LoVo (cell line): ENCODE data around the gene DGKI.
A peak's percentile ranks its signal among the peaks of the same experiment; 100 is the strongest.

ENCODE experiments used
- DNase-seq: peaks from one replicate; pipeline ENCODE4 v3.0.0-alpha.2; 2016; ENCODE audit warnings: low spot score

DGKI gene

DNA sequence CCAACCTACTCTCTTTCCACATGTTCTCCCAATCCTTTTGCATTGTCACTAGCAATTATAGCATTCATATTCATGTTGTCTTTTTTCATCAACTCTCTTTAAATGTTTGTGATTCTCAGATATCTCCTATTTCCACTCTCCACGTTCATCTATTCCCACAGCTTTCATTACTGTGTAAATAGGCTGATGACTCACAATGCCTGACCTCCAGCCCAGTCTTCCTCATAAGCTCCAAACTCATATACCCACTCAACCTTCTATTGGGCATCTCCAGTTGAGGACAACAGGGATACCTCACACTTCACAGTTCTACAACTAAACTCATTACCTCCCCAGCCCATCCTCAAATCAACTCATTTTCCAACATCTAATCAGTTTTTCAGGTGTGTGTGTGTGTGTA, 194.1 kb downstream of the DGKI start:
- DNase-seq, result no peak

DNA sequence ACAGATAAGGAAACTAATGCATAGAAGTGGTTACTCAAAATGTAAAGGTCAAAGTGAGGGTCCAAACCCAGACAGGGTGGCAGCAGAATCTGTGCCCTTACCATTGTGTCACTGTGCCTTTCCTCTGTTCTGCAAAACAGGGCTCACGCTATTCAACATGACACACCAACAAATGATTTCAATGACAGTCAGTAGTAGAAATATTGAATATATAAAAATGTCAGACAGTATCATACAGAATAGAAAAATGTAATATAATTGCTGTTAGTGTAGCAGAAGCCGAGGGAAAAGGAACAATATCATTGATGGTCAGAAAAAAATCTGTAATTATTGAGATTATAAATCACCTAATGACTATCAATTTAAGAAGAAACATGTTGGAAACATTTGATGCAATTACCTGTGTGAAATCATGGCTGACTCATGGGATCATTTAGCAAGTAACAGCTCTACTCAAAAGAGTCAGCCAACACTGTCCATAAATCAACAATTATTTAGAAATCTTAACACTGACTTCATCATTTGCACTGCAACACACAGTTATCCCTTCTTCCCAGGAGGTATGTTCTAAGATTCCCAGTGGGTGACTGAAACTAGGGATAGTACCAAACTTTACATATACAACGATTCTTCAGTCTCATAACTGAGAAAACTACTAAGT, 198.7 kb downstream of the DGKI start:
- no peak for DNase-seq

DNA sequence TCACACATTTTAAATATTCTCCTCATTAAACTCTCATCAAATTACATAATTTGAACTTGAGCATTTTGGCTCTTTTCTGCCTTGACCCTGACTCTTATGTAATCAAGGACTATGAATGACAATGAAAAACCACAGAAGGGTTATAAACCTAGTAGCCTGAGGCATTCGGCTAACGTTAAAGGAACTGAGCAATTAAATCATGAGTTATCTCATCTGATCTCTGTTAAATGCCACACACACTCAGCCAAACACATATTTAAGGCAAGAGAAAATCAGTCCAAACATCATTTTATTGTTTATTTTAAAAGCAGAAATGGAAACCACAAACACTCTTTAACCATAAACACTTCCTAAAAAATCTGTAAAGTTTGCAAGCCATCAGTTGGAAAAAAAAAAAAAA, 204.3 kb downstream of the DGKI start:
- peak; percentile 20 for DNase-seq

DNA sequence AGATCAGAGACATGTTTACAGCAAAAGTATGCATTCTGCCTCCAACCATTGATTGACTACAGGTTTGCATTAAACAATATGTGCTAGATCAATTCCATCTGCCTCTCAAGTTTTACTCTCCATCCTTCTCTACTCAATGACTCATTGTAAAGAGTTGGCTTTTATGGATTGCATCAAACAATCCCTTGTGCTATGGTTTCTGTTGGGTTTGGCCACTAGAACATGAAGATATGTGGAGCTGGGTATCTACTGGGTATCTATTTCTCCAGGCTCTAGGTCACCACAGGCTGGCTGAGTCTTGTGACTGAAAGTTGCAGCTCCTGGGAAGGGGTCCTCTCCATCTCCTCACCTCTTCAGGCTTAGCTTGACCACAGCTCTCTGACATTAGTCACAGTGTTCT, 204.7 kb downstream of the DGKI start:
- no peak for DNase-seq

DNA sequence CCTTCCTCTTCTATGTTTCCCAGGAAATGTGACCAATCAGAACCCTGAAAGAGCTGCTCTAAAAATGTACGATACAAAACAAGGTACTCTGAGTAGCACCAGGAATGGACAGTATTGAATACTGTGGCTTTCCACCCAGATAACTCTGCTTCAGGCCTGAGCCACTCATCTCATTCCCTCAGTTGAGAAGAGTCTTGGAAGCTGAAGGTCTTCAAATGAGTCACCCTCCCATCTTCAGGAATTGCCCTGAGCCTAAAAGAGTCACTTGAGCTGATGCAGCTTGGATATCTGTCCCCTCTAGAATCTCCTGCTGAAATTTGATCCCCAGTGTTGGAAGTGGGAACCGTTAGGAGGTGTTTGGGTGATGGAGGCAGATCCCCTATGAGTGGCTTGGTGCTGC, 210.4 kb downstream of the DGKI start:
- no peak for DNase-seq

DNA sequence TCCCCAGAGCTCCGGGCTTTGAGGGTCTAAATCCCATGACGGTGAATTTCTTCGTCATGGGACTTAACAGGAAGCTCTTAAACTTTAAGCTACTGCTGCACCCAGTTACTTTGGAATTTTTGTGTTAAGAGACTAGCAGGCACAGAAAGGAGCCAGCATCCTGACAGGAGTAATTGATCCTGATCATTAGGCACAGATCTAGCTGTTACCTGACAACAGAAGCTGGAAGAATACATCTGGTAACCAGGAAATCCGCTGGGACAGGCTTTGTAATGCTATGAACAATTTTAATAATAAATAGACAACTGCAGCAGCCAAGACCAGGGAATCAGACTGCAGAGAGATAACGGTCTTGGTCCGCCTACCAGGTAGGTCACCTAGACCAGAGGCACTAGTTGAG, 210.9 kb downstream of the DGKI start:
- DNase-seq, result no peak

DNA sequence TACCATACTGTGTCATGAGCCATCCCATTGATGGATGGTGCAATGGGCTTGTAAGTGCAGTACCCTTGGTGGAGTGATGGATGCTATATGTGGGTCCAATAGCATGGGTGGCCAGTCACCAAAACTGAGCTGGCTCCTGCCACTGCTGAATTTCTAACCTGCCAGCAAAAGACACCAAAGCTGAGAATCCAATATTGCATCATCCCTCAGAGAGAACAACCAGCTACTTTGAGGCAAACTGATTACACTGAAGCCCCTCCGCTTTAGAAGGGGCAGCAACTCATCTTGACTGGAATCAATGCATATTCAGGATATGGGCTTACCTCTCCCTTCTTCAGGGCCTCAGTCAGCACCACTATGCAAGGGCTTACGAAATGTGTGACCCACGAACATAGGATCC, 211.6 kb downstream of the DGKI start:
- DNase-seq, result no peak

DNA sequence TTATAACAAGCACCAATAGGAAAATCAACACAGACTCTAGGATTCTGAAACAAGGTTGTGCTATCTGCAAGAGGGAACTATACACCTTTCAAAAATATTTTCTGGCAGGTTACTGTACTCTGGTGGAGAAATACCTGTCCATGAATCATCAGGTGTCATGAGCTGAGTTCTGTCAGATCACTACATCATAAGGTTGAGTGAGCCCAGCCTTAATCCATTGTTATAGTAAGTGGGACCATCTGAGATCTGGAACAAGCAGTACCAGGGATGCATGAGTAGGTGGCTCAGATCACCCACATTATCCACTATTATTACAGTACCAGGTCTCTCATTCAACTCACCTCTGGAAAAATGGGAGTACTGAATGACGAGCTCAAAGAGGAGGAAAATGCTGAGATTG, 212.4 kb downstream of the DGKI start:
- DNase-seq, result no peak

DNA sequence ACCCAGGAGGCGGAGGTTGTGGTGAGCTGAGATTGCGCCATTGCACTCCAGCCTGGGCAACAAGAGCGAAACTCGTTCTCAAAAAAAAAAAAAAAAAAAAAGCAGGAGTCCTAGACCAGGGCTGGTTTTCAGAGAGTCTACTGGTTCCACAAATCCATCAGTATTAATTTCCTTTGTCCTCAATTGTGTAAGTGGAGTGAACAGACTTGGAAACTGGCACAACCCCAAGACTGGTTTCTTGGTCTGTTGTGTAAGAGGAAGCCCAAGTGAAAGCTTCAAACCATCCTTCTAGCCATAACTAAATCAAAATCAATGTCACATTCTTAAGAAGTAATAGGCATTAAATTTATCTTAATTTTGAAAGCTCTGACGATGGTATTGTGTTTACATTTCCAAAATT, 213.6 kb downstream of the DGKI start:
- no peak for DNase-seq

DNA sequence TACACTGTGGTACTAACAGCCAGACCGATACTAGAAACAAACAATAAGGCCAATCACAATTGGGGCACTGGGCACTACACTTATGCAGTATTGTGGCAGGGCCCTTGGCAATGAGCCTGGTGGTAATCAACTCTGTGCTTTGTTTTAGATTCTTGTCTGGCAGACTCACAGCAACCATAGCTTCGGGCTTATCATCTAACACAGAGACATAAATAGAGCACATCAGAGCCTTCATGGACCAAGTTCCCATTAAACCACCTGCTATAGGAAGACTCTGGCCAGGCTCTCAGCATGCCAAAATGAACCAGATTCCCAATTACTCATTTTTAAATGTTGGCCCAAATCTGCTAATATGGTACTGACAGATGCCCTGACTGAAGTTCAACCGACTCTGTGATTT, 218.6 kb downstream of the DGKI start:
- no peak for DNase-seq

DNA sequence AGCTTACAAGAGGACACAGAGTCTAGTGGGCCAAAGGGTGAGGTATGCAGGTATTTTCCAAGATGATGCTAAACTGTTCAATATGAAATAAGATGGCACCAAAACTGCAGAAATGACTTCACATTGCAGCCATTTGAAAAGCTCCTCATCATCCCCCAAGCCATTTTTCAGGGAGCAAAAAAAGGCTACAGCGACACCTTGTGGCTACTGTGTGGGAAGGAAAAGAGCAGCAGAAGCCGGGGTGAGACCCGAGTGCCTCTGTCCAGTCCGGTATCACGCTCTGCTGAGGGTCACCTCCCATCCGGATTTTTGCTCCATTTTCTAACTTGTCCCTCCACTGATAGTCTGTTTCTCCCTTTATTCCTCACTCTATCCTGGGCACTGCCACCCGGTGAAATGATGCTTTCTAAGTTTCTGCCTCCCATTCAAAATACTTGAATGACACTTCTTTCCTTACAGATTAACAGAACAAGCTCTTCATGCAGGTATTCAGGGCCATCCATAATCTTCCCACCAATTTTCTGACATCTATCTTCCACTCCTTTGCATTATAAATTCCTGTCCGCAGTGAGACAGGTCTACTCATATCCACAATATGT, 220.2 kb downstream of the DGKI start:
- peak; percentile 51 for DNase-seq

DNA sequence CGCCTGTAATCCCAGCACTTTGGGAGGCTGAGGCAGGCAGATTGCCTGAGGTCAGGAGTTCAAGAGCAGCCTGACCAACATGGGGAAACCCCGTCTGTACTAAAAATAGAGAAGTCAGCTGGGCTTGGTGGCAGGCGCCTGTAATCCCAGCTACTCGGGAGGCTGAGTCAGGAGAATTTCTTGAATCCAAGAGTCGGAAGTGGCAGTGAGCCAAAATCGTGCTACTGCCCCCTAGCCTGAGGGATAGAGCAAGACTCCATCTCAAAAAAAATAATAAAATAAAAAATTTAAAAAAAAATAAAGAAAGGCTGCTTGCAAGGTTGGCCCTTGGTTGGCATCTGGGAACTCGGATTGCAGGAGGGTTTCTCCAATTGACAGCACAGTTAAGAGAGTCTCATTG, 221.6 kb downstream of the DGKI start:
- no peak for DNase-seq

DNA sequence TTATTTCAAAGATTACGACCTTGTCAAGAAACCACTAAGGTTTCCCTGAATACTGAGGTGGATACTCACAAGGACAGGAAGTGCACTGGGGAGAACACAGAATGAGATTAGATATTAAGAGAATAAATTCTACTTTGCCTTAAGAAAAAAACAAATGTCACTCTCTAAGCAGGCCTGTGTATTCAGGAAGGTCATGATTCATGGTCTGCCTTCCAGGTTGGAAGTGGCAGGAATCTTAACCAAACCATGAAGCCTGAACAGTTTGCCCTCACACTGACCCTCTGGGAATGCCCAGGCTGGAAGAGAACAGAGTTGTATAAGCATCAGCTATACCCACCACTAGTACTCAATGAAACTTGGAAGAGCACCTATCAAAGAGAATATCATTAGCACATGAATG, 227.6 kb downstream of the DGKI start:
- DNase-seq, result no peak

DNA sequence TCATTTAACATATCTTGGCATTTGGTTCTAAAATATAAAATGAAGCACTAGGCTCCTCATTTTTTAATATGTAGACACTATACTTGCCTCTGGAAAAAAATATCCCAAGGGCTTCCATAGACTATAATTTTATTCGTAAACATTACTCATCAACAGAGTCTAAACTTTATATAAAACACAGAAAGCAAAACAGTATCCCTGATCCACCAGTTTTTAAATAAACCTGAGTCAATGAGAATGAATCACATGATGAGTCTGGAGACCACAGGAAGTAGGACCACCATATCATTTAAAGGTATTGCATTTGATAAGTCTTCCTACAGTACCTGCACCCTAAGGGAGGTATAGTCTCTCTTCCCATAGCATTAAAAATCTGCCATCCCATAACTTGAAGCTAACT, 228.0 kb downstream of the DGKI start:
- no peak for DNase-seq

DNA sequence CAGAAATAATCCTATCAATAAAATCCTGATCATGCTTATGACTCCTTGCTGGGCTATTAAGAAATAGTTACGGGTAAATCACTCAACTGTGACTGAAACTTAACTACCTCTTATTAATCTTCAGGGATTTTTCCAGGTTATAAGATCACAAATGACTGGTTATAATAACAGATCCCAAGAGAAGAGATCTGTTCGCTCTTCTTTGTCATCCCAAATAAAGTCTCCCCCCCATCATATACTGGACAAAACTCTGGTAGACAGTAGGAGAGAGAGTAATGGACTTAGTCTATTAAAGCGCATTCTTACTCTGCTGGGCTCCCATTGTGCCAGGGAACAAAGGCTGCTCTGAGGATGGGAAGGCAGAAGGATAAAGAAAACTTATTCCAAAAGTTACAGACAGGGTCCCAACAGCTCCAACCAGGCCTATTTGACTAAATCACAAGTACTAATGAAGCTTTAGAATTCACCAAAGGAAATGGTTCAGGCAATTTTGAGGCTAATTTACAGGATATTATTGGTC, 233.7 kb downstream of the DGKI start:
- no peak for DNase-seq

DNA sequence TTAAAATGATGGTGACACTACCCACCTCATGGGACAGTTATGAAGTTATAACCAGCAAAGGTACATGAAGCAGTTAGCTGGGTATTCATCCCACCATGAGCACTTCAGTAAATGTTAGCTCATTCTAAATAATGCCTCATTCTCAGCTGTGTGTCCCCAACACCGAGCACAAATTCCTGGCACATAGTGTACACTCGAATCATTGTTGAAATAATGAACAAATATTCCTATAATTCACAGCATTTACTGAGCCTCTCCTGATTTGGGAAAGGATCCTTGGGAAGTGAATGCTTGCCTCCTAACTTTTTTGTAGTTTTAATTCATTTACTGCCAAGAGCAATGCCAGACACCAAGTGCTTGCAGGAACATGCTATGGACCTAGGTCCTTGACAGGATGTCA, 235.2 kb downstream of the DGKI start:
- no peak for DNase-seq

DNA sequence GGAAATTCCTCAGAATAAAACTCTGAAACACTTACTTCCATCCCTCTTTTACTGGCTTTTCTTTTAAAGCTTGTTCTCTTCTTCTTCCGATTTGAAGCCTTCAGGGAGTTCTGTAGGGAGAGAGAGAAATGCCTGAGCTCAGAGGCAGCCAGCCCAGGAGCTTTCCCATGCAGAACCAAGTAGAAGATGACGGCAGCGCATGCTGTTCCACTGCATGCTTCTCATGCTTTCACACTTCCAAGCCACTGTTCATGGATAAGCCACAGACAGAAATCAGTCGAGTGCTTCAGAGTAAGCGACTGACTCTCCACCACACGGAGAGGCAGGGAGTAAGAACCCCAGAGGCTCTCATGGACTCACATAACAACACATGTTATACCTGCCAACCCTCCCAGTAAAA, 237.3 kb downstream of the DGKI start:
- DNase-seq, result no peak

DNA sequence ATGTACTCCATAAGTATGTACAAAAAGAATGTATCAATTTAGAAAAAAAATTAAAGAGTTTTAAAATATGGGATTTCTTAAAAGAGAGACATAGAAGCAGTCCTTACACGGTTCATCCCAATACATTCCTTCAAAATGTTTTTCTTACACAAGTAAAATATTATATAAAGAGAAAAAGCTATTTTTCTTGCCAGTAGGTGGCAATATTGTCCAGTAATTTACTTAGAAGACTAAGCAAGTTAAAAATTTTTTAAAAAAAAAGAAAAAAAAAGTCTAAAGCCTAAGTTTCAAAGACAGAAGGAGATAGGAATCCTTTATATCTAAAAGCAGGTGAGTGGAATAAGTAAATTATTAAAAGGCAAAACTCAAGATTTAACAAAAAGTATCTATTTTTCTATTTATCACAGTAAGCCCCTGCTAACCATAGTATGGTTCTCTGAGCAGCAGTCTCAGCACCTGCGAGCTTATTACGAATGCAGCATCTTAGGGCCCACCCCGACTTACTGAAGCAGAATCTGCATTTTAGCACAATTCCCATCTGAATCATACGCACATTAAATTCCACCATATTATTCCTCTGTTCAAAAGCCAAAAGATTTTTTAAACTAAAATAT, 240.6 kb downstream of the DGKI start:
- DNase-seq, result peak; percentile 60

DNA sequence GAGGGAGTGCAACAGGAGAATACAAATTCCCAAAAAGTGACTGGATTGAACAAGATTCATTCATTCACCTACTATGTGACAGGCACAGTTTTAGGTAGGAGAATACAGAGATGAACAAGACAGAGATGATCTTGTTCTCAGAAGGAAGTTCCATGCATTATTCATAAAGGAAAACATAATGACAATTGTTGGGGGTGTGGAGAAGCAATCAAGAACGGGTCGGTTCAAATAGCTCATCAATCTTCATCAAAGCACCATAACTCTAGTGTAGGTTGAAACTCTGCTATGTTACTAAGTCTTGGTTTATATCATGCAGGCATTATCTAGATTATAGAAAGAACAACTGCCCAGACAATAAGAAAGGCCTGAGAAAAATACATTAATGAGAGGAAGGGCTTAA, 243.7 kb downstream of the DGKI start:
- DNase-seq, result no peak

DNA sequence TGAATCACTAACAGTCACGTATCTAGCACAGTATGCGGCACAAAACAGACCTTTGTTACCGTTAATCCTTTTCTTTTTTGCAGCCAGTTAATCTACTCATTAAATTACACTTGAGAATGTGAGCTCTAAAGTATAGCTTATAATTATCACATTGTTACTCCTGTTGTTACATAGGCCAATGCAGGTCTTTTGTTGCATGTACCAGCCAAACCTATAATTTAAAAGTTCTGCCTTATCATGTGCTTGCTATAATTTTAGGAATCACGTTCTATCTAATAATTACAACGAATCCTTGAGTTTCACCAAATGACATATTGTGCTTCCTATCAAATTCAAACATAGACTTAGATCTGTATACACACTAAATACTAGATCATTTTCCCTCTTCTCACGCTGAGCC, 245.1 kb downstream of the DGKI start:
- no peak for DNase-seq

DNA sequence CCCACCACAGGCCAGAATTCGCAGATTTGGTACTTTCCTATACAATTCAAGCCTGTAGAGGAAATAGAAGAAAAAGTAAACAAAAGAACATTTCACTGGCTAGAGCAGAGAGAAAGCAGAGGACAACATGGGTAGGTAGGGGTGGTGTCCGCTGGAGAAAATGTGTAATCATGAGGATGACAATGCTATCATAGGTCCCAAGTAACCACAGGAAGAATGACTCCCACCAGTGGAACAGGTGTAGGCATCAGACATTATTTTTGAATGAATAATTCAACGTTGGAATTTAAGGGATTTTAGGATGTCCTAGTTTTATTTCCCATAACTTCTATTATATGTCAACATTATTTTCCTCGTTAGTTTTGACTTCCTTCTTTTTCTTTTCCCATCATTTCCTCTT, 248.9 kb downstream of the DGKI start:
- no peak for DNase-seq

DNA sequence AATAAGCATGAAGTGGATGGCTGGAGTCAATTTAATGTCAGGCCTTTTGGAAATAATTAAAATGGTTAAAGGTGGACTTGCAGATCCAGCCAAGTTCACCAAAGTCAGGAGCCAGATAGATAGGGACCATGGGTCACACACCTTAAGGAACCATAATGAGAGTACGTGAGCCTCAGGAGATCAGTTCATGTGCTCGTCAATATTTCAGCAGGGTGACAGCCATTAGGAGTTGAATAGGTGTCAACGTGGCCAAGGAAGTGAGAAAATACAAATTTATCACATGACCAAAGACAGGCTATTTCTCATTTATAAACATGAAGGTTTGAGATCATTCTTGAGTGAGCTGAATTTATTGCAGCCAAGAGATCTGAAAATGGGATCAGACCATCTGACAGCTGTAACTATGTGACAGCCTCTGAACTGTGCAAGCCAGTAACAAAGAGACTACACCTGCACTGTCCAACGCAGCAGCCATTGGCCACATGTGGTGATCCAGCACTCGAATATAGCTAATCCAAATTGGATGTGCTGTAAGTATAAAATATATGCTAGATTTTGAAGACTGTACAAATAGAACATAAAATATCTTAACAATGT, 253.6 kb downstream of the DGKI start:
- DNase-seq, result no peak

DNA sequence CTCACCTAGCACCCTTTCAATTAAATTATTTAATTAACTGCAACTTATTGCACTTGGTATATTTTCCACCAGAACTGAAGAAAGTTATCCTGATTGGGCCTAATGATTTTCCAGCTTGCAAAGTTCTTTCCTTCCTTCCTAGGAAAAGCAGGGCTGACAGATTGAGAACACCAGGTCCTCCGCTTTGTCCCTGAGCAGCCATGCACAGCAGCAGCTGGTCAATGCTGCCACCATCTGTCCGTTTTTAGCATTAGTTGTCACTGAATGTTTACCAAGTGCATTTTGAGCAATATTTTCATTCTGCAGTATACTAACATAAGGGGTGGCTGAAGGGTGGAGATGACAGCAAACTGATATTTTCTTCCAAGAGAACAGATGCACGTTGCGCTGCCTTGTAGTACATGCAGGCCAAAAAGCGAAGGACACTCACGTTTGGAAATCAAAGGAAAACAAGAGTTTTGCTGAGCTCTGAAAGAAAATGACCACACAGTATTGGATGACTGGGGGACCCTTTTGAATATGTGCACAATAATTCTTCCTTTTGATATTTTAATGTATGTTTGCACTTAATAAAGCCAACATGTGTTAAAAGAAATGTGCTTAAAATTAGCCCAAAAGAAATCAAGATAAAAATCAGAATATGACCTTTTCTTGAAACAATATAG, 254.4 kb downstream of the DGKI start:
- DNase-seq, result peak; percentile 53
